ENCODE measurements around the gene TMEM121.

DNA sequence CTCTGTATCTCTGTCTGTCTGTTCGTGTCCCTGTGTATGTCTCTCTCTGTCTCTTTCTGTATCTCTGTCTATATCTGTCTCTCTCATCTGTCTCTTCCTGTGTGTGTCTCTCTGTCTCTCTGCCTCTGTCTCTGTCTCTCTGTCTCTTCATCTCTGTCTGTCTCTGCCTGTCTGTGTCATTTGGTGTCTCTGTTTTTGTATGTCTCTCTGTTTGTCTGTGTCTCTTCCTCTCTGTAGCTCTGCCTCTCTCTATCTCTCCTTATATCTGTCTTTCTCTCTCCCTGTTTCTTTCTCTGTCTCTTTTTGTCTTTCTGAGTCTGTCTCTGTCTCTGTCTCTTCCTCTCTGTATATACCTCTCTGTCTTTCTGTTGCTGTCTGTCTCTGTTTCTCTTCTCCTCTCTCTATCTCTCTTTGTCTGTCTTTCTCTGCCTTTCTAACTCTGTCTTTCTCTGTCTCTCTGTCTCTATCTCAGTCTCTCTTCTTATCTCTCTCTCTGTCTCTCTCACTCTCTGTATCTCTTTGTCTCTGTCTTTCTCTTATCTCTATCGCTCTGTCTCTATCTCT is 50.2 kb downstream of the TMEM121 start:
- TF ChIP-seq CTCF (IDR thresholded peaks at IDR 0.05; ENCODE audit: insufficient read depth, low read length, poor library complexity, severe bottlenecking), result no peak
- no peak for TF ChIP-seq EZH2phosphoT487 (conservative IDR thresholded peaks at IDR 0.05; ENCODE audit: low read length)
